Measurements from ENCODE around the gene SPECC1.
"Not testable (repeated sequence)": the region's sequence is repeated elsewhere in the genome, so short reads cannot be mapped to it uniquely, and the experiment has no call there.

Gene SPECC1

GRCh38 chr17:20225162-20226115, 216.3 kb downstream of the SPECC1 start:
- CTCF ChIA-PET = interaction anchor here (0.6 to 1.8 kb wide), 7 partner anchors 12 to 600 kb away, joined by 3 to 7 read pairs (median 3); no protein-coding TSS in a partner anchor
- no peak for TF ChIP-seq FOXA1 (IDR thresholded peaks at IDR 0.05)
- no peak for TF ChIP-seq SUZ12 (IDR thresholded peaks at IDR 0.05)
- TF ChIP-seq L3MBTL2 (conservative IDR thresholded peaks at IDR 0.05) = no peak
- no peak for TF ChIP-seq PKNOX1 (IDR thresholded peaks at IDR 0.05)
- TF ChIP-seq CTBP1 (IDR thresholded peaks at IDR 0.05; ENCODE audit: borderline replicate concordance) = no peak
- TF ChIP-seq ELF4 (IDR thresholded peaks at IDR 0.05) = no peak
- no peak for TF ChIP-seq ZNF384 (IDR thresholded peaks at IDR 0.05)
- no peak for TF ChIP-seq FOXM1 (IDR thresholded peaks at IDR 0.05; ENCODE audit: borderline replicate concordance)
- no peak for TF ChIP-seq TARDBP (IDR thresholded peaks at IDR 0.05)
- TF ChIP-seq LEF1 (IDR thresholded peaks at IDR 0.05; ENCODE audit: borderline replicate concordance) = no peak
- TF ChIP-seq FOXK2 (IDR thresholded peaks at IDR 0.05) = no peak
- no peak for TF ChIP-seq BHLHE40 (IDR thresholded peaks at IDR 0.05; ENCODE audit: borderline replicate concordance)
- TF ChIP-seq NFRKB (IDR thresholded peaks at IDR 0.05) = no peak
- TF ChIP-seq HDGF (IDR thresholded peaks at IDR 0.05; ENCODE audit: borderline replicate concordance) = no peak
- no peak for TF ChIP-seq SP1 (IDR thresholded peaks at IDR 0.05)
- TF ChIP-seq ARNT (IDR thresholded peaks at IDR 0.05) = no peak
- DNase-seq (ENCODE audit: extremely low spot score) = no peak

GRCh38 chr17:20226814-20227482, 217.8 kb downstream of the SPECC1 start:
- DNase-seq (ENCODE audit: extremely low spot score) = peak; percentile 80
- no peak for TF ChIP-seq FOXM1 (IDR thresholded peaks at IDR 0.05; ENCODE audit: borderline replicate concordance)
- no peak for TF ChIP-seq SP1 (IDR thresholded peaks at IDR 0.05)
- no peak for TF ChIP-seq SUZ12 (IDR thresholded peaks at IDR 0.05)
- TF ChIP-seq BHLHE40 (IDR thresholded peaks at IDR 0.05; ENCODE audit: borderline replicate concordance) = no peak
- TF ChIP-seq ELF4 (IDR thresholded peaks at IDR 0.05) = no peak
- no peak for TF ChIP-seq ZNF384 (IDR thresholded peaks at IDR 0.05)
- TF ChIP-seq CTBP1 (IDR thresholded peaks at IDR 0.05; ENCODE audit: borderline replicate concordance) = no peak
- no peak for TF ChIP-seq TARDBP (IDR thresholded peaks at IDR 0.05)
- no peak for TF ChIP-seq L3MBTL2 (conservative IDR thresholded peaks at IDR 0.05)
- no peak for TF ChIP-seq FOXA1 (IDR thresholded peaks at IDR 0.05)
- no peak for TF ChIP-seq FOXK2 (IDR thresholded peaks at IDR 0.05)
- TF ChIP-seq PKNOX1 (IDR thresholded peaks at IDR 0.05) = no peak
- no peak for TF ChIP-seq LEF1 (IDR thresholded peaks at IDR 0.05; ENCODE audit: borderline replicate concordance)
- ChIA-PET CTCF (interaction anchor here (0.8 to 1.8 kb wide), 8 partner anchors 18 to 235 kb away, joined by 3 to 7 read pairs (median 3); no protein-coding TSS in a partner anchor), POLR2A (no interaction called here)

More at GRCh38 chr17:20225162-20226115, 216.3 kb downstream of the SPECC1 start:
- POLR2A ChIA-PET = no interaction called here

- CTCF ChIA-PET = interaction anchor here (0.8 to 1.2 kb wide), 3 partner anchors 19 to 88 kb away, joined by 3 read pairs; no protein-coding TSS in a partner anchor
- POLR2A ChIA-PET; DNase-seq (ENCODE audit: extremely low spot score): not testable (repeated sequence)
Observed at GRCh38 chr17:20227720-20228370, 218.7 kb downstream of the SPECC1 start.

- TF ChIP-seq PKNOX1 (IDR thresholded peaks at IDR 0.05) (no peak; the same call in 1 of the 2 replicates), HDGF (IDR thresholded peaks at IDR 0.05; ENCODE audit: borderline replicate concordance) (no peak), NFRKB (IDR thresholded peaks at IDR 0.05) (no peak), FOXM1 (IDR thresholded peaks at IDR 0.05; ENCODE audit: borderline replicate concordance) (no peak), SP1 (IDR thresholded peaks at IDR 0.05) (no peak), TARDBP (IDR thresholded peaks at IDR 0.05) (no peak), BHLHE40 (IDR thresholded peaks at IDR 0.05; ENCODE audit: borderline replicate concordance) (no peak)
- ChIA-PET CTCF (no interaction called here), POLR2A (no interaction called here)
- no peak for DNase-seq (ENCODE audit: extremely low spot score)
Observed at GRCh38 chr17:20228410-20228809, 219.3 kb downstream of the SPECC1 start.

GRCh38 chr17:20228860-20229259, 219.7 kb downstream of the SPECC1 start:
- TF ChIP-seq PKNOX1 (IDR thresholded peaks at IDR 0.05) = no peak
- no peak for TF ChIP-seq ELF4 (IDR thresholded peaks at IDR 0.05)
- TF ChIP-seq HDGF (IDR thresholded peaks at IDR 0.05; ENCODE audit: borderline replicate concordance) = no peak
- no peak for TF ChIP-seq BHLHE40 (IDR thresholded peaks at IDR 0.05; ENCODE audit: borderline replicate concordance)
- TF ChIP-seq NFRKB (IDR thresholded peaks at IDR 0.05) = no peak
- POLR2A ChIA-PET = no interaction called here
- no peak for DNase-seq (ENCODE audit: extremely low spot score)
- CTCF ChIA-PET = no interaction called here

All from HEK293T (cell line).